Measurements from ENCODE around the gene PDZD4. TPM values are rescaled to one million over a fixed set of nuclear protein-coding genes. Genes with fewer than 3 reads are reported as not detected.

PDZD4 gene
- total and polyA plus RNA-seq, 9 of the 15 experiments (the other 6 are each of a cell fraction or from before 2014, with no cell fraction given) = 0.05 to 0.38 (median 0.07) TPM; not detected in 5

- BruUV-seq (replicated peaks) = no TSS peak
- Histone ChIP-seq H3K27ac (ENCODE audit: extremely low read depth, low read depth, low read length) (no peak overlapping the region), H3K79me2 (ENCODE audit: control insufficient read depth, insufficient read depth, low read length) (no peaks in the 10 kb centered on the region), H4K20me1 (replicated peaks; ENCODE audit: control insufficient read depth, insufficient read depth, low read length) (no peaks in the 10 kb centered on the region), H3K27me3 (ENCODE audit: control insufficient read depth in 2 of 2, insufficient read depth in 2 of 2, low read length in 2 of 2) (no peaks in the 10 kb centered on the region), H2AFZ (ENCODE audit: low read depth, low read length) (no peak overlapping the region), H3K9me1 (ENCODE audit: control insufficient read depth, insufficient read depth, low read length) (no peaks in the 10 kb centered on the region), H3K36me3 (ENCODE audit: control insufficient read depth, insufficient read depth, low read length) (no peaks in the 10 kb centered on the region), H3K9me3 (replicated peaks; ENCODE audit: control insufficient read depth, insufficient read depth, low read depth, low read length) (no peaks in the 10 kb centered on the region), H3K4me2 (ENCODE audit: insufficient read depth, low read length) (no peak overlapping the region), H3K4me3 (no peak overlapping the region), H3K4me1 (replicated peaks in 1 of 2; ENCODE audit: control insufficient read depth in 2 of 2, insufficient read depth in 2 of 2, low read length in 2 of 2) (no peaks in the 10 kb centered on the region), H3K9ac (ENCODE audit: insufficient read depth in 1 of 2, low read depth in 2 of 2, low read length in 2 of 2) (no peak overlapping the region)
- ATAC-seq (no peak), FAIRE-seq (no peak), DNase-seq (ENCODE audit: extremely low read depth in 1 of 4, low spot score in 3 of 4) (no peak)
- in situ Hi-C loops (cut with MboI) (no loop called here), intact Hi-C loops (cut with micrococcal nuclease) (no loop called here)
- 2% methylated on average over 6 of the region's 6 CpGs for WGBS (ENCODE audit: insufficient coverage, low coverage, missing lambda C conversion rate)
- CTCF ChIA-PET (ENCODE audit: low intra/inter-chr PET ratio) = no interaction called here
- POLR2A ChIA-PET = no interaction called here
- TF ChIP-seq ZNF212 (CRISPR knock-in tag; IDR thresholded peaks at IDR 0.05) = no peak
- TF ChIP-seq KAT2B (IDR thresholded peaks at IDR 0.05; ENCODE audit: low read depth, low read length) = no peak
- TF ChIP-seq RFX5 (IDR thresholded peaks at IDR 0.05; ENCODE audit: low read depth, low read length) = no peak
- TF ChIP-seq NFE2 (IDR thresholded peaks at IDR 0.05; ENCODE audit: low read depth) = no peak
- TF ChIP-seq BDP1 (IDR thresholded peaks at IDR 0.05; ENCODE audit: insufficient read depth, insufficient read length) = no peak
- no peak for TF ChIP-seq ERF (CRISPR knock-in tag; IDR thresholded peaks at IDR 0.05)
- TF ChIP-seq HNRNPLL (IDR thresholded peaks at IDR 0.05; ENCODE audit: low read depth, low read length, poor library complexity, severe bottlenecking) = no peak
- no peak for TF ChIP-seq ILF3 (IDR thresholded peaks at IDR 0.05; ENCODE audit: borderline replicate concordance)
- no peak for TF ChIP-seq ZNF184 (CRISPR knock-in tag; IDR thresholded peaks at IDR 0.05)
- no peak for TF ChIP-seq RB1 (IDR thresholded peaks at IDR 0.05; ENCODE audit: low read depth)
- no peak for TF ChIP-seq DNMT1 (IDR thresholded peaks at IDR 0.05)
- peak; percentile 98 for TF ChIP-seq ZNF316 (IDR thresholded peaks at IDR 0.05)
- TF ChIP-seq RBM15 (IDR thresholded peaks at IDR 0.05; ENCODE audit: insufficient read depth, low read length) = no peak
- TF ChIP-seq ZNF561 (CRISPR knock-in tag; conservative IDR thresholded peaks at IDR 0.05) = no peak
- no peak for TF ChIP-seq CREB5 (CRISPR knock-in tag; IDR thresholded peaks at IDR 0.05)
- no peak for TF ChIP-seq BRCA1 (IDR thresholded peaks at IDR 0.05)
- TF ChIP-seq BRCA1 (CRISPR knock-in tag; IDR thresholded peaks at IDR 0.05) = no peak
- peak; percentile 96 for TF ChIP-seq MAFF (IDR thresholded peaks at IDR 0.05; ENCODE audit: low read length)
- no peak for TF ChIP-seq ESRRA (IDR thresholded peaks at IDR 0.05; ENCODE audit: borderline replicate concordance, low read depth)
- no peak for TF ChIP-seq NR4A1 (CRISPR knock-in tag; IDR thresholded peaks at IDR 0.05)
- no peak for TF ChIP-seq NR4A1 (tag; IDR thresholded peaks at IDR 0.05)
- peak; percentile 96 for TF ChIP-seq C11orf30 (IDR thresholded peaks at IDR 0.05; ENCODE audit: low read depth)
- TF ChIP-seq ZNF282 (CRISPR knock-in tag; IDR thresholded peaks at IDR 0.05) = no peak
- TF ChIP-seq HIVEP1 (CRISPR knock-in tag; IDR thresholded peaks at IDR 0.05) = no peak
- TF ChIP-seq NFRKB (IDR thresholded peaks at IDR 0.05; ENCODE audit: low read depth) = no peak
- peak; percentile 96 for TF ChIP-seq MAFG (tag; conservative IDR thresholded peaks at IDR 0.05)
Measured at GRCh38 chrX:153844509-153845082, 14.3 kb upstream of the PDZD4 start.

Data from K562 (cell line).